Measurements from ENCODE around the gene SMARCB1.

- TF ChIP-seq POLR2A (IDR thresholded peaks at IDR 0.05): no peak
- TF ChIP-seq CTCF (IDR thresholded peaks at IDR 0.05): no peak
Observed at GRCh38 chr22:23884140-23884539, 97.4 kb downstream of the SMARCB1 start.
